HG03045 (cell line): Measurements from ENCODE around the gene STON1.
"Not testable (repeated sequence)": the region's sequence is repeated elsewhere in the genome, so short reads cannot be mapped to it uniquely, and the experiment has no call there.

ENCODE experiments used
- ATAC-seq: cut with Tn5 transposase; IDR thresholded peaks from one replicate; pipeline ENCODE4 v1.9.1; 2021; ENCODE audit warnings: mild to moderate bottlenecking, moderate library complexity; ENCODE audit not compliant: unreplicated experiment

Gene STON1

GRCh38 chr2:48568547-48568946 is 38.6 kb downstream of the STON1 start:
- ATAC-seq, result no peak

- ATAC-seq, result no peak
These were observed 39.5 kb downstream of the STON1 start for GRCh38 chr2:48569433-48569832.

DNA sequence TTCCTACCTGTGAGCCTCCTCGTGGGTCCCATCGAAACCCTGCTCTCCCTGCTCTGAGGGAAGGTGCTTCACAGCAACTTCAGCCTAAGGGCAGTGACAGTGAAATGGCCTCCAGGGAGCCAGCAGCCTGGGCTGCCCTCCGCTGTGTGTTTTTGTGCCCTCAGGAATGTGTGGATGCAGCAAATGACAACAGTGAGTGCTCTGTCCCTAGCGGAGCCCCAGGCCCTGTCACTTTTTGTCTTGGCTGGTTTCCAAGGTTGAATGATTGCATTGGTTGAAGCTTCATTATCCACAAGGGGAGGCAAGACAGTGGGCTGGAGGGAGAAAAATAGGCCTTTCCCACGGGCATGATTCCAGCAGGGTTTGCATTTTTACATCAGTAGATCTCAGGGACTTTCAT is 42.9 kb downstream of the STON1 start:
- no peak for ATAC-seq

GRCh38 chr2:48574353-48575287 is 44.7 kb downstream of the STON1 start:
- no peak for ATAC-seq

DNA sequence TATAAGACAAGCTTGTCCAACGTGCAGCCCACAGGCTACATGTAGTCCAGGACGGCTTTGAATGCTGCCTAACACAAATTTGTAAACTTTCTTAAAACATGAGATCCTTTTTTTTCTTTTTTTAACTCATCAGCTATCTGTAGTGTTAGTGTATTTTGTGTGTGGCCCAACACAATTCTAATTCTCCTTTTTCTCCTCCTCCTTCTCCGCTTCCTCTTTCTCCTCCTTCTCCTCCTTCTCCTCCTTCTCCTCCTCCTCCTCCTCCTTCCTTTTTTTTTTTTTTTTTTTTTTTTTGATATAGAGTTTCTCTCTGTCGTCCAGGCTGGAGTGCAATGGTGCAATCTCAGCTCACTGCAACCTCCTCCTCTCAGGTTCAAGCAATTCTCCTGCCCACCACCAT is 48.4 kb downstream of the STON1 start:
- ATAC-seq, result no peak

GRCh38 chr2:48583961-48584360 is 54.0 kb downstream of the STON1 start:
- ATAC-seq, result no peak

DNA sequence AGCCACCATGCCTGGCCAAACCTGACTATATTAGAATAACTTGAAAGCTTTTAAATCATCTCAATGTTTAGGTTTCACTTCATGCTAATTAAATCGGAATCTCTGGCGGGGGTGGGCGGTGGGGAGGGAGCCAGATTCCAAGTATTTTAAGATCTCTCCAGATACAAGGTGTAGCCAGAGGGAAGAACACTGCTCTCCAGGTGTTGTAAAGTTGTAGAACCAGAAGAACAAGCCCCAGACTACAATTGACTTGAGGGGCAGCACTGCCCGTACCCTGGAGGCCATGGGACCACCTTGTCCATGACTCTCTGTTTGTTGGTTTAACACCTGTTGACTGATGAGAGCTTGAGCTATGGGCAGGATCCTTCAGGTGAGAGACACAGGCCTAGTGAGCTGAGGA is 54.6 kb downstream of the STON1 start:
- no peak for ATAC-seq

- ATAC-seq, result no peak
These were observed 56.5 kb downstream of the STON1 start for GRCh38 chr2:48586433-48586832.

DNA sequence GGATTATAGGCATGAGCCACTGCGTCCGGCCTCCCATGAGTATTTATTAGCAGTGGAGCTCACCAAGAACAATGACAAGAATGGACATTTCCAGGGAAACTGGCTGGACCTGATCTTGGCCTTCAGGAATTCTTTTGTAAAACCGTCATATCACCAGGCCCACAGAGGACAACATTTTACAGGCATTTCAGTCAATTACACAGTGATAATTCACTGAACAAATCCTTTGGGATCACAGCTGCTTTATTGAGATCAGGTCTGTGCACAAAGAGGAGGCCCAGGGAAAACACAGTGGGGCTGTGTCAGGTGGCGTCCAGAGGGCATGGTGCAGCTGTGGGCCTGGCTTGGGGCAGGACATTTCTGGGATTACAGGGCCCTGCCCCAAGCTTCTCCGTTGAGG is 57.6 kb downstream of the STON1 start:
- ATAC-seq, result no peak

GRCh38 chr2:48587961-48588360 is 58.0 kb downstream of the STON1 start:
- no peak for ATAC-seq

- ATAC-seq, result no peak
These were observed 58.8 kb downstream of the STON1 start for GRCh38 chr2:48588745-48589144.

DNA sequence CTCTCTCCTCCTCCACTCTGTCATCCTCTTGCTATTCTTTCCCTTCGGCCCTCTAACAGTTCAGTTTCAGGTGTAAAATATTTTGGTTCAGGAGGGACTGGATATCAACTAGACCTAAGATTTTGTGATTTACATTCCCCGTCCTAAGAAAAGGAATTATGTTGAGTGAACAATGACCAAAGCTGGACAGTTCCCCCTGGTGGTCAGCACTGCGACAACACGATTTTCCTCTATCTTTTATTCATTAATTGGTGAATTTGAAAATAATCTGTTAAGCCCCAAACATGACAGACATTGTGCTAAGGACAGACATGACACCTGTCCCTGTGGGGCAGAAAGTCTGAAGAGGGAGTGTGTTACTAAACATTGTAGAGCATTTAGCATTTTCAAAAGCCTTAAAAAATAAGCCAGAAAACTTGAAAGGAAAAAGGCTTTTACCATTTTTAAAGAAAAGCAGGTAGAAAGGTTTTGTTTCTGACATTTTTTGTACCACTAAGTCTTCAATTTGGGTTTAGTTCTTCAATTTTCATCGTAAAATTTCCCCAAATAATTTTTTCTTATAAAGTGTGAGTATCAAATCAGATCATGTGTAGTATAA is 59.3 kb downstream of the STON1 start:
- no peak for ATAC-seq

DNA sequence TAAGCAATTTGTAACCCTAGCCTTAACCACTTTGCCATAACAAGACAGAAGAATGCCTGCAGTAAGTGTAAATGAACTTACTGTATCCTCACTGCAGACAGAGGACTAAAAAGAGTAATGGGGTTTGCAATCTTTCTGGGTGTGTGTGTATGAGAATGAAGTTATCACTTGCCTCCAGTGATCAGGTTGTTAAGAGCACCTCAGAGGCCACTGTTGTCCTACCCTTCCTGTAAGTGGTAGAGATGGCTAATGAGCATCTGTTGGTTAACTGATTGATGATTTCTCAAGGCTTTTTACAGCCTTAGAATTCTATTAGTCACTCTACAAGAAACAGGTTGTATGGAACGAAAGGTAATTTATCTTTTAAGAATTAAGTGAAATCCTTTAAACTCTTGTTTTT is 60.1 kb downstream of the STON1 start:
- ATAC-seq, result no peak

DNA sequence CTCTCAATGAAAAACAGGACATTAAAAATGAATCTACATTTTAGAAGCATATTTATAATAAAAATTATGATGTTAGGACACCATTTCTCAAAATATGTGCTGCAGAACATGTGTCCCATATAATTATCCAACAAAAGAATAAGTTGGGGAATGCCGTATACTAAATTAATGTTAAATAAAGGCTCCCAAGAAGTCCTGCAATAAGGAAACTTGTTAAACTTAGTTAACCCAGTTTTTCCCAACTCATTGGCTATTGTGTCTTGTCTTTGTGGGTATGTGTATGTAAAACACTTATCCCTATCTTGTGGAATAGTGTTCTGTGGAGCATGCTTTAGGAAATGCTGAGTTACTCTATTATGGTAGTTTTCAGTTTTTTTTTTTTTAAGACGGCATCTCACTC is 62.1 kb downstream of the STON1 start:
- no peak for ATAC-seq

- not testable (repeated sequence) for ATAC-seq
These were observed 66.8 kb downstream of the STON1 start for GRCh38 chr2:48596751-48597150.

- no peak for ATAC-seq
These were observed 67.5 kb downstream of the STON1 start for GRCh38 chr2:48597492-48597891.

DNA sequence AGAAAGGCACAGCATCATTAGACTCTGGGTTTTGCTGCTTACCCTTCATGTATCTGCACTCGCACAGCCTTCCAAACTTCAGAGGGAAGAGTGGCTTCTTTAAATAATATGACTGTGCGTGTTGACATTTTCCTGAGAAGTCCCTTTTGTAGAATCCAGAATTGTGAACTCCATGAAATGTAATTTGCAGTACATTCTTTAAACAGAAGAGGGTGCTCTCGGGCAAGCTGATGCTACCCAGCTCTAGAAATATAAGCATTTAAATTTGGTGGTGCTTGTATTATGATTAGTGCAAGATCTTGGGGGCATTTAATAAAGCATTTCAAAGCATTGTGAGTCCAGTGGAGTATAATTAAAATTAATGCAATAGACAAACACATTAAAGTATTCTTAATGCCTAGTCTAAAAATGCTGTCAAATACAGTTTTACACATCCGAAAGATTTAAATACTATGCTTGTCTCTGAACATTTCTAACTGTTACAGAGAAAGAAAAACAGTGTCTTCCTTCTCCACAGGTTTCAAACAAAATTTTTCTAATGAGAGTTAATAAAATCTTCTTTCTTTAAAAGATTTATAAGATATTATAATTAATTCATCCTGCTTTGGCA is 70.4 kb downstream of the STON1 start:
- no peak for ATAC-seq

DNA sequence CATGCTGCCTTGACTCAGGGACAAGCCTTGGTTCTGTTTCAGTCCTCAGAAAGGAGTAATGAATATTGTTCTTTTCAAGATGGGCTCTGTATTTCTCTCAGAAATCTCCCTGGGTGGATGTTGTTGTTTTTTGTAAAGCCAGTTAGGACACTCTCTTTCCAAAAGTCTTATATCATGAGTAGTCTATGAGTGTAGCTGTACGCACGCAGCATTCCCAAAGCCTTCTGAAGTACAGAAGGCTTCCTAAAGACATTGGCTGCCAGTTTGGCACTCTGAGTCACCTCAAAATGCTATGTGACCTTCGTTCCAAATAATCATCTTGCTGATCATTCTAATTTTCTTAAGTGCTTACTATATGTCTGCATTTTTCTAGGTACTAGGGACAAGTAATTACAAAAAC is 71.0 kb downstream of the STON1 start:
- ATAC-seq, result no peak

DNA sequence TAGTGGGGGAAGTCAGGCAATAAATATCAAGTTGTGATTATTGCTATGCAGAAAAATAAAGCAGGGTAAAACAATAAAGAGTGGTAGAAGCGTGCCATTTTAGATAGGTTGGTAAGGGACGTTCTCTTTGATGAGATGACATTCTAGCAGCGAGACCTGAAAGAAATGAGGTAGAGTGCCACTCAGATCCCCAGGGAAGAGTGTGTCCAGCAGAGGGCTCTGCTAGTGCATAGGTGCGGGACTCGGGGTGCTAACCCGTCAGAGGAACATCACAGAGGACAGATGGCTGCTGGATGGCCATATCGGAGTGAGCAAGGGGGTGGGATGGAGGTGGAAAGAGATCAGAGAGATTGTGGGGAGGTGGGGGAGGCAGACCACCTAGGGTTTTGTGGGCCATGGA is 71.4 kb downstream of the STON1 start:
- no peak for ATAC-seq

- no peak for ATAC-seq
These were observed 75.7 kb downstream of the STON1 start for GRCh38 chr2:48605482-48606175.

DNA sequence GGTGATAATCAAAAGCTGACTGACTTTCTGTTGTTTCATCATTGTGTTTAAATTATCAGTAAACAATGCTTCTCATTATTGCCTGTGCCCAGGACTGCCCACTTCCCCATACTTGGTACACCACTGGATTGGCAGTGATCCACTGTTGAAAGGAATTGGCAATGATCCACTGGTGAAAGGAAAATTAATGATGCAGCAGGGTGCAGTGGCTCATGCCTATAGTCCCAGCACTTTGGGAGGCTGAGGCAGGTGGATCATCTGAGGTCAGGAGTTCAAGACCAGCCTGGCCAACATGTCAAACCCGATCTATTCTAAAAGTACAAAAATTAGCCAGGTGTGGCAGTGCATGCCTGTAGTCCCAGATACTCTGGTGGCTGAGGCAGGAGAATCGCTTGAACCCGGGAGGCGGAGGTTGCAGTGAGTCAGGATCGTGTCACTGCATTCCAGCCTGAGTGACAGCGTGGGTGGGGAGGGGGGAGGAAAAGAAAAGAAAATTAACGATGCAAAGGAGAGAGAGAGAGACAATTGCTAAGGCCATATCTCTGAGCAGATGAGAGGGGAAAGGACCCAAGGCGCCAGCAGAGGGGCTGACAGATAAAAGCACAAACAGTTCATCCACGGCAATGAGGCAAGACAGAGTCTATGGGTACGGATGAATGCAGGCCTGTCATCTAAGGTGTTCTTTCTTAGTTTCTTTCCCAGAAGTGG is 77.5 kb downstream of the STON1 start:
- ATAC-seq, result no peak
